Duodenal mucosa (tissue), 2 donors: ENCODE data around the gene ARHGAP8.
A peak's percentile ranks its signal among the peaks of the same experiment; 100 is the strongest.

Experiments used
- H3K27ac ChIP-seq: one replicate; pipeline ENCODE4 v1.7.0; 2013; ENCODE audit warnings: low read depth, low read length
- H3K27me3 ChIP-seq, 2 donors: one replicate each; pipeline ENCODE4 v1.7.0; 2013; ENCODE audit warnings: low read length in 2 of 2, control low read depth in 1 of 2; ENCODE audit not compliant: insufficient read depth in 2 of 2, control insufficient read depth in 1 of 2
- H3K36me3 ChIP-seq, 2 donors: one replicate each; pipeline ENCODE4 v1.7.0; 2013; ENCODE audit warnings: low read length in 2 of 2, control low read depth in 1 of 2; ENCODE audit not compliant: insufficient read depth in 2 of 2, control insufficient read depth in 1 of 2
- H3K4me1 ChIP-seq, 2 donors: one replicate each; pipeline ENCODE4 v1.7.0; 2013; ENCODE audit warnings: low read length in 2 of 2, control low read depth in 1 of 2; ENCODE audit not compliant: insufficient read depth in 2 of 2, control insufficient read depth in 1 of 2
- H3K4me3 ChIP-seq, 2 donors: one replicate each; pipeline ENCODE4 v1.7.0; 2013; ENCODE audit warnings: low read length in 2 of 2, low read depth in 1 of 2
- H3K9ac ChIP-seq, 2 donors: one replicate each; pipeline ENCODE4 v1.7.0; 2013; ENCODE audit warnings: low read length in 2 of 2, low read depth in 1 of 2
- H3K9me3 ChIP-seq, 2 donors: one replicate each; pipeline ENCODE4 v1.7.0; 2013; ENCODE audit warnings: low read length in 2 of 2, control low read depth in 1 of 2; ENCODE audit not compliant: control insufficient read depth in 1 of 2

ARHGAP8 gene

GRCh38 chr22:44752285-44753188, at the start of gene ARHGAP8:
Gene ARHGAP8 (plus strand): TSS chr22:44752575. CDS start chr22:44786528, 33,953 bp downstream.
- Histone ChIP-seq H3K9me3 (no peaks in the 10 kb centered on the region), H3K27ac (no peak within 1 kb of the TSS), H3K4me1 (peaks cover 21 to 41% of the 10 kb centered on the region in 2 donors), H3K36me3 (no peaks in the 10 kb centered on the region), H3K4me3 (peak within 1 kb of the TSS; percentile 62 to 66), H3K27me3 (peaks cover 0 to 8% of the 10 kb centered on the region in 2 donors), H3K9ac (peak within 1 kb of the TSS; percentile 34 to 48)

DNA sequence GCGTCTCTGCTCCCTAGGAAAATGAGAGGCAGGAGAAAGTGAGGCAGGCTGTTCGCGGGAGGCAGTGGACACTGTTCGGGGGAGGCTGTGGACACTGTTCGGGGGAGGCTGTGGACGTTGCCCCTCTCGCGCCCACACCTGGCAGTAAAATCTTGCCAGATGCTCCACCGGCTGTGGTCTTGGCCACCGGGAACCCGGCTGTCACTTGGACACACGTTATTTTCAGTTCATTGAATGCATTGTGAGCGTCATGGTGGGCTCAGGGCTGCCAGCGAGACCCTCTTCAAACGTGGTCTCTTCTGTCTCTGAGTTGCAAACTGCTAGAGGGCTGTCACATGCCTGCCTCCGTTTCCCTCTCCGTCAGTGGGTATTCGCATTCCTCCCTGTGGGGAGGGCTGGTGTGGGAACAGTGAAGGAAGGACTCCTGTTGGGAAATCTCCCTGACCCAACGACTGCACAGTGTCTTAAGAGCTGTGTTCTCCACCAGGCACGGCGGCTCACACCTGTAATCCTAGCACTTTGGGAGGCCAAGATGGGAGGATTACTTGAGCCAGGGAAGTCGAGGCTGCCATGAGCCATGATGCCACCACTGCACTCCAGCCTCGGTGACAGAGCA, 49.0 kb upstream of the ARHGAP8 start:
- Histone ChIP-seq H3K4me1 (peaks cover 20 to 24% of the 10 kb centered on the region in 2 donors), H3K9ac (peak overlapping the region; percentile 28 to 58), H3K4me3 (peak overlapping the region; percentile 75 to 82), H3K9me3 (no peaks in the 10 kb centered on the region), H3K27me3 (no peaks in the 10 kb centered on the region), H3K36me3 (peaks cover 0 to 6% of the 10 kb centered on the region in 2 donors), H3K27ac (no peak overlapping the region)

GRCh38 chr22:44704159-44705021, 48.0 kb upstream of the ARHGAP8 start:
- no peaks in the 10 kb centered on the region for H3K27me3 ChIP-seq
- no peak overlapping the region for H3K27ac ChIP-seq
- peaks cover 0 to 6% of the 10 kb centered on the region in 2 donors for H3K36me3 ChIP-seq
- H3K9ac ChIP-seq: no peak overlapping the region
- H3K4me1 ChIP-seq: peaks cover 20 to 24% of the 10 kb centered on the region in 2 donors
- H3K4me3 ChIP-seq: peak overlapping the region in 1 of 2 donors; percentile 82
- H3K9me3 ChIP-seq: no peaks in the 10 kb centered on the region

DNA sequence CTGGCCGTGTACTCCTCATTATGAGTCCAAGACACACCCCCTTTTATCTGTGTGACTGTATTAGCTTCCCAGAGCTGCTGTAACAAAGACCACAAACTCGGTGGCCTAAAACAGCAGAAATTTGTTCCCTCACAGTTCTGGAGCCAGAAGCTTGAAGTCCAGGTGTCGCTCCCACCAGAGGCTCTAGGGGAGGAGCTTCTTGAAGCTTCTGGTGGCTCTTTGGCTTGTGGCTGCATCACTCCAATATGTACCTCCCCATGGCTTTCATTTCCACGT, 47.4 kb upstream of the ARHGAP8 start:
- peaks cover 0 to 6% of the 10 kb centered on the region in 2 donors for H3K36me3 ChIP-seq
- H3K4me1 ChIP-seq: peaks cover 22 to 26% of the 10 kb centered on the region in 2 donors
- H3K27me3 ChIP-seq: no peaks in the 10 kb centered on the region

GRCh38 chr22:44706488-44706887, 45.9 kb upstream of the ARHGAP8 start:
- no peaks in the 10 kb centered on the region for H3K27me3 ChIP-seq
- no peak overlapping the region for H3K27ac ChIP-seq
- no peak overlapping the region for H3K4me3 ChIP-seq
- H3K4me1 ChIP-seq: peaks cover 34 to 35% of the 10 kb centered on the region in 2 donors
- peaks cover 0 to 6% of the 10 kb centered on the region in 2 donors for H3K36me3 ChIP-seq
- H3K9me3 ChIP-seq: no peaks in the 10 kb centered on the region
- no peak overlapping the region for H3K9ac ChIP-seq

More for the DNA sequence above, 47.4 kb upstream of the ARHGAP8 start:
- Histone ChIP-seq H3K9ac (no peak overlapping the region), H3K4me3 (no peak overlapping the region), H3K9me3 (no peaks in the 10 kb centered on the region), H3K27ac (no peak overlapping the region)

DNA sequence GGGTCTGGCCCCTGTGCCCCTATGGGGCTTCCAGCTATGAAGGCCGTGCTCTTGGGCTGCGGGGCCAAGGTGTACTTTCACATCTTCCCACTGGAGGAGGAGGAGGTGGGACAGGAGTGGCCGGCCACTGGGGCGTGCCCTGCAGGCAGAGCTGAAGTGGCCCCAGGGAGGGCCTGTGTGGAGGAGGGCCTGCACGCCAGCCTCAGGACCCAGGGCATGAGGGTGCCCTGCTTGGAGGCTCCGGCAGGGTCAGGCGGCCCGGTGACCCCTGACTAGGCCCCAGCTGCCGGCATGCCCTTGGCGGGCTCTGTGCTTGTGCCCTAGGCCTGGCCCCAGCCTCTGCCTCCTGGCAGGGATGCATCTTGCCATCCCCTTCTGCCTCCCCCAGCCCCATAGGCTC, 45.2 kb upstream of the ARHGAP8 start:
- peaks cover 0 to 6% of the 10 kb centered on the region in 2 donors for H3K36me3 ChIP-seq
- H3K9ac ChIP-seq: no peak overlapping the region
- no peak overlapping the region for H3K27ac ChIP-seq
- no peaks in the 10 kb centered on the region for H3K9me3 ChIP-seq
- H3K4me3 ChIP-seq: no peak overlapping the region
- H3K27me3 ChIP-seq: no peaks in the 10 kb centered on the region
- peaks cover 37 to 39% of the 10 kb centered on the region in 2 donors for H3K4me1 ChIP-seq

DNA sequence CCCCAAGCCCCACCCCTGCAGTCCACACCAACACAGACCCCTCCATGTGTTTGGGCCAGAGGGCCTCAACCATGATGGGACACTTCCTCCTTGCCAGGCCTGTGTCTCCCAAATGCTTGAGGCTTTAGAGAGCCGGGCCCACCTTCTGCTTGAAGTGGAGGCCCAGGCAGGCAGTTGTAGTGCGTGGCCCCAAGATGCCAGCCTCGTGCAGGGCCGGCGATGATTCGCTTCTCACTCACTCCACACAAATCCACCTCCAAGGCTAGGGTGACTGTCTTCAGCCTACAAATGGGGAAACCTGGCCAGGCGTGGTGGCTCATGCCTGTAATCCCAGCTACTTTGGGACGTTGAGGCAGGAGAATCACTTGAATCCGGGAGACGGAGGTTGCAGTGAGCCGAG, 44.6 kb upstream of the ARHGAP8 start:
- Histone ChIP-seq H3K36me3 (peaks cover 0 to 8% of the 10 kb centered on the region in 2 donors), H3K4me1 (peaks cover 38 to 44% of the 10 kb centered on the region in 2 donors), H3K27ac (no peak overlapping the region), H3K4me3 (no peak overlapping the region), H3K9ac (no peak overlapping the region), H3K9me3 (no peaks in the 10 kb centered on the region), H3K27me3 (no peaks in the 10 kb centered on the region)

- H3K27me3 ChIP-seq: no peaks in the 10 kb centered on the region
- H3K36me3 ChIP-seq: peaks cover 0 to 11% of the 10 kb centered on the region in 2 donors
- peak overlapping the region; percentile 10 to 43 for H3K4me3 ChIP-seq
- no peaks in the 10 kb centered on the region for H3K9me3 ChIP-seq
- peaks cover 37 to 43% of the 10 kb centered on the region in 2 donors for H3K4me1 ChIP-seq
- H3K27ac ChIP-seq: peak overlapping the region; percentile 67
- H3K9ac ChIP-seq: peak overlapping the region in 1 of 2 donors; percentile 59
Measured at GRCh38 chr22:44709881-44710392, 42.4 kb upstream of the ARHGAP8 start.

- H3K36me3 ChIP-seq: peaks cover 0 to 12% of the 10 kb centered on the region in 2 donors
- H3K9me3 ChIP-seq: no peaks in the 10 kb centered on the region
- H3K4me1 ChIP-seq: peaks cover 41 to 48% of the 10 kb centered on the region in 2 donors
- peak overlapping the region; percentile 55 to 59 for H3K9ac ChIP-seq
- H3K27ac ChIP-seq: peak overlapping the region; percentile 67
- H3K27me3 ChIP-seq: no peaks in the 10 kb centered on the region
- H3K4me3 ChIP-seq: peak overlapping the region; percentile 10 to 43
Measured at GRCh38 chr22:44710474-44711240, 41.7 kb upstream of the ARHGAP8 start.
